ENCODE results near the gene DSCAML1.

DSCAML1 gene

GRCh38 chr11:117511931-117512539, 285.0 kb downstream of the DSCAML1 start:
- no peak for DNase-seq

GRCh38 chr11:117511483-117511930, 285.5 kb downstream of the DSCAML1 start:
- no peak for DNase-seq

GRCh38 chr11:117510646-117511045, 286.4 kb downstream of the DSCAML1 start:
- DNase-seq: no peak

- no peak for DNase-seq
These were observed 287.5 kb downstream of the DSCAML1 start for GRCh38 chr11:117509543-117509942.

GRCh38 chr11:117506971-117507370, 290.0 kb downstream of the DSCAML1 start:
- DNase-seq: no peak

GRCh38 chr11:117505285-117505970, 291.6 kb downstream of the DSCAML1 start:
- DNase-seq: no peak

GRCh38 chr11:117502779-117503100, 294.3 kb downstream of the DSCAML1 start:
- no peak for DNase-seq

- no peak for DNase-seq
These were observed 294.8 kb downstream of the DSCAML1 start for GRCh38 chr11:117502015-117502778.

GRCh38 chr11:117501237-117501898, 295.6 kb downstream of the DSCAML1 start:
- DNase-seq: no peak

GRCh38 chr11:117498791-117499190, 298.2 kb downstream of the DSCAML1 start:
- peak; percentile 54 for DNase-seq

- DNase-seq: no peak
These were observed 299.6 kb downstream of the DSCAML1 start for GRCh38 chr11:117497206-117497951.

GRCh38 chr11:117495357-117495756, 301.7 kb downstream of the DSCAML1 start:
- DNase-seq: no peak

GRCh38 chr11:117492578-117493251, 304.3 kb downstream of the DSCAML1 start:
- peak; percentile 77 for DNase-seq

GRCh38 chr11:117490911-117491310, 306.1 kb downstream of the DSCAML1 start:
- no peak for DNase-seq

GRCh38 chr11:117489999-117490679, 306.9 kb downstream of the DSCAML1 start:
- DNase-seq: no peak

- no peak for DNase-seq
These were observed 307.7 kb downstream of the DSCAML1 start for GRCh38 chr11:117488996-117489952.

- DNase-seq: no peak
These were observed 311.0 kb downstream of the DSCAML1 start for GRCh38 chr11:117486059-117486458.

- no peak for DNase-seq
These were observed 312.9 kb downstream of the DSCAML1 start for GRCh38 chr11:117484156-117484555.

GRCh38 chr11:117483372-117483771, 313.6 kb downstream of the DSCAML1 start:
- no peak for DNase-seq

GRCh38 chr11:117482881-117483280, 314.1 kb downstream of the DSCAML1 start:
- DNase-seq: no peak
